Activated CD4-positive, alpha-beta T cell treated with anti-CD3 and anti-CD28 coated beads, Interleukin-2, amount 10 ng/mL, durations not matched to agents 7 days and 5 days (primary cell): Measurements from ENCODE around the gene PSENEN. TPM values are rescaled to one million over a fixed set of nuclear protein-coding genes. Genes with fewer than 3 reads are reported as not detected.

Source experiments
- CTCF ChIA-PET: fragments of 350-600 bp; sonication (Branson Sonifier 250); formaldehyde crosslinking; loops from one replicate; lab custom pipeline; 2021; ENCODE audit warnings: antibody characterized with exemption; lab: Charles Lee
- POLR2A ChIA-PET: fragments of 350-600 bp; sonication (Branson Sonifier 250); formaldehyde crosslinking; loops from one replicate; lab custom pipeline; 2021; ENCODE audit warnings: antibody characterized with exemption; lab: Charles Lee
- DNase-seq: peaks from one replicate; pipeline ENCODE4 v3.0.0-alpha.2; 2020
- H3K27ac Mint-ChIP-seq: one replicate; pipeline ENCODE4 v1.8.0; 2021; ENCODE audit warnings: mild to moderate bottlenecking, moderate library complexity, mixed read lengths
- H3K27me3 Mint-ChIP-seq: one replicate; pipeline ENCODE4 v1.8.0; 2021; ENCODE audit warnings: mixed read lengths
- H3K36me3 Mint-ChIP-seq: one replicate; pipeline ENCODE4 v1.8.0; 2021; ENCODE audit warnings: low read depth, mixed read lengths
- H3K4me1 Mint-ChIP-seq: one replicate; pipeline ENCODE4 v1.8.0; 2021; ENCODE audit warnings: mixed read lengths
- H3K4me3 Mint-ChIP-seq: one replicate; pipeline ENCODE4 v1.8.0; 2021; ENCODE audit warnings: mild to moderate bottlenecking, moderate library complexity, mixed read lengths
- H3K9me3 Mint-ChIP-seq: one replicate; pipeline ENCODE4 v1.8.0; 2021; ENCODE audit warnings: mixed read lengths
- total RNA-seq, 2 experiments: library from RNA; stranded (reverse); gene quantifications; one replicate each; pipeline ENCODE4 v1.2.3, GENCODE V29; 2021

Gene PSENEN
- total RNA-seq, result 10 to 100 TPM; 41.7 to 46.3 TPM

DNA sequence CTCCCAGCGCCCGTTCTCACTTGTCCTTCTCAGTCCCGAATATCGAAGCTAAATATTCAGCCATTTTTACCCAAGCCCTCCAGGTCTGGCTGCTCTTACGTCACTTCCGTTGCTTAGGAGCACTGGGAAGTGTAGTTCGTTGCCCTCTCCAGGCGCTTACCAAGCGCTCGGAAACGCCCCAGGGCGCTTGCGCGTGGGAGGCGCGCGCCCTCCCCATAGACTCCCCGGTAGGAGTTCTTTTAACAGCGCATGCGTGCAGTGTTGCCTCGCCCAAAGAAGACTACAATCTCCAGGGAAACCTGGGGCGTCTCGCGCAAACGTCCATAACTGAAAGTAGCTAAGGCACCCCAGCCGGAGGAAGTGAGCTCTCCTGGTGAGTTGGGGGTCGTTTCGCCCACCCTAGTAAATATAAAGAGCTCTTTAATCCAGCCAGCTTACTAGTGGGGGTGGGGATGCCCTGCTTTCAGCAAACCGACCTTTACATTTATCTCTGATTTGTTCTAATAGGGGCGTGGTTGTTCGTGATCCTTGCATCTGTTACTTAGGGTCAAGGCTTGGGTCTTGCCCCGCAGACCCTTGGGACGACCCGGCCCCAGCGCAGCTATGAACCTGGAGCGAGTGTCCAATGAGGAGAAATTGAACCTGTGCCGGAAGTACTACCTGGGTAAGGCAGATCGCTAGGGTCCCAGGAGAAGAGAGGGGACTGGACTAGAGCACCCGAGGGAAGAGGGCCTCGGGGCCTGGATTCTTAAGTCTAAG is at the start of gene PSENEN, which contains the start of gene U2AF1L4:
Gene PSENEN, plus strand, starts transcription at position 324 of the 759 bp plus-strand sequence. Its CDS starts 280 bp downstream, at position 604.
Gene U2AF1L4, minus strand, starts transcription at position 91 of the 759 bp plus-strand sequence. Its CDS starts 27 bp downstream, at position 64.
- CTCF ChIA-PET, result interaction anchor here (0.9 to 1.7 kb wide), 4 partner anchors 8 to 32 kb away, joined by 3 to 6 read pairs (median 4); no protein-coding TSS in a partner anchor
- POLR2A ChIA-PET, result interaction anchor here (0.6 kb wide), 1 partner anchor 192 kb away, joined by 5 read pairs; no protein-coding TSS in a partner anchor
- H3K4me1 Mint-ChIP-seq, result peaks cover 66% of the 10 kb centered on the region

DNA sequence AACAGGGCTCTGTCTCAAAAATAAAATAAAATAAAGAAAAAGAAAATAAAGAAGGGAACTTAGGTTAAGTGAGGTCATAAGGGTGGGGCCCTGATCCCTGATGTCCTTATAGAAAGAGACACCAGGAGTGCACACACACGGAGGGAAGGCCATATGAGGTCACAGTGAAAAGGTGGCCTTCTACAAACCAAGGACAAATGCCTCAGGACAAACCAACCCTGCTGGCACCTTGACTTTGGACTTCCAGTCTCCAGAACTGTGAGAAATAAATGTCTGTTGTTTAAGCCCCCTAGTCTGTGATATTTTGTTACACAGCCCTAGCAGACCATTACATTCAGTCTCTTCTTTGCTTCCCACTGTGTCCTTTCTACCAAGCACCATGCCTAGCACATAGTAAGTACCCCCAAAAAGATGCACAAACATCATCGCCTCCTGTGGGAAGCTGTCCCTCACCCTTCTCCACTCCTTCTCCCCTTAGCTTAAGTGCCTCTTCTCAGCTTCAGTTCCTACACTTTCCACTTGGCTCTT is 49.5 kb upstream of the PSENEN start:
- no peak for DNase-seq
- Mint-ChIP-seq H3K36me3 (no peaks in the 10 kb centered on the region), H3K27ac (no peak overlapping the region), H3K27me3 (no peaks in the 10 kb centered on the region), H3K4me1 (peaks cover 19% of the 10 kb centered on the region), H3K4me3 (no peak overlapping the region), H3K9me3 (no peaks in the 10 kb centered on the region)
- CTCF ChIA-PET, result interaction anchor here (0.6 to 7.1 kb wide), 5 partner anchors 11 to 1486 kb away, joined by 3 to 72 read pairs (median 4); no protein-coding TSS in a partner anchor
- POLR2A ChIA-PET, result no interaction called here

More for the DNA sequence above, at the start of gene PSENEN, which contains the start of gene U2AF1L4:
- no peaks in the 10 kb centered on the region for H3K27me3 Mint-ChIP-seq
- peak within 1 kb of the TSS; percentile 95 for H3K4me3 Mint-ChIP-seq
- no peaks in the 10 kb centered on the region for H3K9me3 Mint-ChIP-seq
- H3K36me3 Mint-ChIP-seq, result peaks cover 21% of the 10 kb centered on the region
- DNase-seq, result peak; percentile 98
- H3K27ac Mint-ChIP-seq, result peak within 1 kb of the TSS; percentile 99

DNA sequence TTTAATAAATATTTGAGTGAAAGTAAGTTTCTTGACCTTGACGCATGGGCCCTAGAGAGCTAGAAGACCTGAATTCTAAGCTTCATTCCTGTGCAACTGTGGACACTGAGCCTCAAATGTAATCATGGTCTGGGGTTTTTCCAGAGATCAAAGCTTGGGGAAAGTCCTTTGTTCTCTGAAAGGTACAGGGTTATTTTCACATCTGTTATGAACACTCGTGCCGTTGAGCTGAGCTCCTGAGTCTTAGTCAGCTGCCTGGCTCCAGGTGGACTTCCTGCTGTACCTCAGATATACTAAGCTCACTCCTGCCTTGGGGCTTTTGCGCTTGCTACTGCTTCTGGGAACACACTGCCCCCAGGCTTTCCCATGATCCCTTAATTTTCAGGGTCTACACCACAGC is 48.6 kb upstream of the PSENEN start:
- H3K27me3 Mint-ChIP-seq, result no peaks in the 10 kb centered on the region
- H3K27ac Mint-ChIP-seq, result no peak overlapping the region
- POLR2A ChIA-PET, result interaction anchor here (0.9 to 1.3 kb wide), 2 partner anchors 16 to 48 kb away, joined by 3 to 5 read pairs; no protein-coding TSS in a partner anchor
- H3K36me3 Mint-ChIP-seq, result no peaks in the 10 kb centered on the region
- CTCF ChIA-PET, result interaction anchor here (0.7 to 7.1 kb wide), 6 partner anchors 9 to 186 kb away, joined by 3 to 72 read pairs (median 4); no protein-coding TSS in a partner anchor
- no peak overlapping the region for H3K4me3 Mint-ChIP-seq
- no peaks in the 10 kb centered on the region for H3K9me3 Mint-ChIP-seq
- H3K4me1 Mint-ChIP-seq, result peaks cover 19% of the 10 kb centered on the region
- no peak for DNase-seq

GRCh38 chr19:35702223-35703012 is 43.0 kb upstream of the PSENEN start:
- ChIA-PET CTCF (interaction anchor here (0.6 to 2.8 kb wide), 12 partner anchors 8 to 229 kb away, joined by 3 to 26 read pairs (median 4); no protein-coding TSS in a partner anchor), POLR2A (interaction anchor here (3.0 kb wide), 1 partner anchor 10 kb away, joined by 31 read pairs; no protein-coding TSS in a partner anchor)
- H3K27me3 Mint-ChIP-seq, result no peaks in the 10 kb centered on the region
- peak; percentile 97 for DNase-seq
- peak overlapping the region; percentile 94 for H3K27ac Mint-ChIP-seq
- peak overlapping the region; percentile 78 for H3K4me3 Mint-ChIP-seq
- H3K36me3 Mint-ChIP-seq, result no peaks in the 10 kb centered on the region
- peaks cover 10% of the 10 kb centered on the region for H3K4me1 Mint-ChIP-seq
- no peaks in the 10 kb centered on the region for H3K9me3 Mint-ChIP-seq

DNA sequence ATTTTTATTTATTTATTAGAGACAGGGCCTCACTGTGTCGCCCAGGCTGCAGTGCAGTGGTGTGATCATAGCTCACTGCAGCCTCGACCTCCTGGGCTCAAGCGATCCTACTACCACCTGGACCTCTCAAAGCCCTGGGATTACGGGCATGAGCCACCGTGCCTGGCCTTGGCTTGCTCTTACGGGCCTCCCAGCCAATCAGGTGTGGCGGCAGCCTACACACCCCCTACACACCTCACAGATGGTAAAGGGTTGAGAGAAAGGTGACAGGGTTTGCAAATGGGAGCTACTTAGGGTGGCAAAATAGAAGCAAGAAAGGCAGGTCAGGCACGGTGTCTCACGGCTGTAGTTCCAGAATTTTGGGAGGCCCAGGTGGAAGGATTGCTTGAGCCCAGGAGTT is 42.1 kb upstream of the PSENEN start:
- Mint-ChIP-seq H3K27ac (no peak overlapping the region), H3K27me3 (no peaks in the 10 kb centered on the region), H3K4me3 (no peak overlapping the region), H3K4me1 (peaks cover 10% of the 10 kb centered on the region), H3K36me3 (no peaks in the 10 kb centered on the region), H3K9me3 (no peaks in the 10 kb centered on the region)
- DNase-seq, result no peak
- CTCF ChIA-PET, result interaction anchor here (0.6 to 2.8 kb wide), 12 partner anchors 9 to 961 kb away, joined by 3 to 26 read pairs (median 4); no protein-coding TSS in a partner anchor
- POLR2A ChIA-PET, result interaction anchor here (0.5 to 3.0 kb wide), 2 partner anchors 9 to 15 kb away, joined by 4 to 31 read pairs; no protein-coding TSS in a partner anchor

DNA sequence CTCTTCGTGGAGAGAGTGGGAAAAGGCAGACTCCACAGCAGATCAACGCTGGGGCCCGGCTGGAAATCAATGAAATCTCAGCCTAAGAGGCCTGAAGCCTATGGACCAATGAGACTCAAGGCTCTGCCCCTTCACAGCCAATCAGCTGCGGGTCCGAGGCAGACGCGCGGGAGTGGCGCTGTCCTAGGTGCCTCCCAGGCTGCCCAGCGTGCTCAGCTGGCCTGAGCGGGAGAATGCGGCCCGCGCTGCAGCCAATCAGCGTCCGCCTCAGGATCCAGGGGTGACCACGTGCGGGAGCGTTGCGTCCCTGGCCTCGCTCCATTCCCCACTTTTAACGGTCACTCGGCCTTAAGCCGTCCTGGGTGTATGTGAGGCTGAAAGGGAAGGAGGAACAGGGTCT is 41.2 kb upstream of the PSENEN start, which contains the start of gene ZBTB32:
Gene ZBTB32, plus strand, starts transcription at position 341 of the 400 bp plus-strand sequence. CDS start 10,069 bp downstream, outside the sequence.
- H3K4me3 Mint-ChIP-seq, result no peak within 1 kb of the TSS

GRCh38 chr19:35708391-35708790 is 37.1 kb upstream of the PSENEN start:
- H3K27me3 Mint-ChIP-seq, result no peaks in the 10 kb centered on the region
- ChIA-PET CTCF (interaction anchor here (0.7 to 1.2 kb wide), 5 partner anchors 14 to 555 kb away, joined by 3 to 5 read pairs (median 4); no protein-coding TSS in a partner anchor), POLR2A (no interaction called here)
- peaks cover 37% of the 10 kb centered on the region for H3K4me1 Mint-ChIP-seq
- H3K27ac Mint-ChIP-seq, result no peak overlapping the region
- peaks cover 2% of the 10 kb centered on the region for H3K36me3 Mint-ChIP-seq
- no peaks in the 10 kb centered on the region for H3K9me3 Mint-ChIP-seq
- no peak overlapping the region for H3K4me3 Mint-ChIP-seq
- DNase-seq, result no peak

More for the DNA sequence above, 41.2 kb upstream of the PSENEN start, which contains the start of gene ZBTB32:
- H3K27me3 Mint-ChIP-seq, result no peaks in the 10 kb centered on the region
- POLR2A ChIA-PET, result no interaction called here
- no peak for DNase-seq
- H3K4me1 Mint-ChIP-seq, result peaks cover 6% of the 10 kb centered on the region
- no peaks in the 10 kb centered on the region for H3K9me3 Mint-ChIP-seq
- H3K27ac Mint-ChIP-seq, result no peak within 1 kb of the TSS
- CTCF ChIA-PET, result interaction anchor here (2.0 to 2.4 kb wide), 2 partner anchors 9 to 36 kb away, joined by 8 to 11 read pairs; no protein-coding TSS in a partner anchor
- no peaks in the 10 kb centered on the region for H3K36me3 Mint-ChIP-seq

- ChIA-PET CTCF (interaction anchor here (0.7 to 6.0 kb wide), 3 partner anchors 9 to 26 kb away, joined by 5 to 72 read pairs (median 26); no protein-coding TSS in a partner anchor), POLR2A (interaction anchor here (0.6 to 4.3 kb wide), 4 partner anchors 9 to 17 kb away, joined by 3 to 31 read pairs (median 8); no protein-coding TSS in a partner anchor)
- H3K4me3 Mint-ChIP-seq, result peak overlapping the region; percentile 37
- peaks cover 2% of the 10 kb centered on the region for H3K36me3 Mint-ChIP-seq
- H3K27me3 Mint-ChIP-seq, result no peaks in the 10 kb centered on the region
- no peaks in the 10 kb centered on the region for H3K9me3 Mint-ChIP-seq
- H3K27ac Mint-ChIP-seq, result peak overlapping the region; percentile 99
- peaks cover 63% of the 10 kb centered on the region for H3K4me1 Mint-ChIP-seq
- peak; percentile 64 for DNase-seq
Observed at GRCh38 chr19:35710784-35711723, 34.4 kb upstream of the PSENEN start.

- peak overlapping the region; percentile 99 for H3K27ac Mint-ChIP-seq
- no peaks in the 10 kb centered on the region for H3K9me3 Mint-ChIP-seq
- peak overlapping the region; percentile 87 for H3K4me3 Mint-ChIP-seq
- POLR2A ChIA-PET, result interaction anchor here (0.5 to 4.3 kb wide), 3 partner anchors 10 to 107 kb away, joined by 3 to 31 read pairs (median 3); no protein-coding TSS in a partner anchor
- DNase-seq, result peak; percentile 67
- H3K4me1 Mint-ChIP-seq, result peaks cover 70% of the 10 kb centered on the region
- no peaks in the 10 kb centered on the region for H3K27me3 Mint-ChIP-seq
- H3K36me3 Mint-ChIP-seq, result peaks cover 6% of the 10 kb centered on the region
- CTCF ChIA-PET, result interaction anchor here (0.6 to 6.0 kb wide), 9 partner anchors 8 to 96 kb away, joined by 3 to 72 read pairs (median 5); partner anchors contain the start of genes IGFLR1, LIN37, PSENEN and U2AF1L4
Observed at GRCh38 chr19:35712567-35713505, 32.6 kb upstream of the PSENEN start.

DNA sequence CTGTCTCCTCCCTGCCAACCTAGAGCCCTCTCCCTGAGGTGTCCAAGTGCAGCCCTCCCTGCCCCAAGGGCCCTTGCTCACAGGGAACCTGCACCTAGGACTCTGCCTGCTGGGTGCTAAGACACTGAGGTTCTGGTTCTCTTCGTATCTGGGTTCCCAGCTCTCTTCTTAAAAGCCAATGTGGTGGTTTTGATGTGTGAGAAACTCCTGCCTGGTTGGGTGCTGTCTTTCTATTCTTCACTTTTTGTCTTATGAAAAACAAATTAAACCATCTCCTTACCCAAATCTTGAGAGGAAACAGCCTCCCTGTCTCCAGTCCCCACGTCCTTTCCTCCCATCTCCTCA is 32.0 kb upstream of the PSENEN start:
- Mint-ChIP-seq H3K4me1 (peaks cover 70% of the 10 kb centered on the region), H3K9me3 (no peaks in the 10 kb centered on the region), H3K27ac (peak overlapping the region; percentile 99), H3K4me3 (peak overlapping the region; percentile 87), H3K27me3 (no peaks in the 10 kb centered on the region), H3K36me3 (peaks cover 6% of the 10 kb centered on the region)
- POLR2A ChIA-PET, result interaction anchor here (0.5 to 4.3 kb wide), 2 partner anchors 11 to 106 kb away, joined by 3 to 31 read pairs; no protein-coding TSS in a partner anchor
- no peak for DNase-seq
- CTCF ChIA-PET, result interaction anchor here (1.4 to 6.0 kb wide), 7 partner anchors 8 to 34 kb away, joined by 3 to 72 read pairs (median 6); partner anchors contain the start of genes LIN37, PSENEN, U2AF1L4 and ZBTB32
